Endodermal cell (in vitro differentiated cells): ENCODE measurements around the gene TMEM183A. TPM values are rescaled to one million over a fixed set of nuclear protein-coding genes. Genes with fewer than 3 reads are reported as not detected.

Experiments
- DNase-seq: peaks from one replicate; pipeline ENCODE4 v3.0.0-alpha.2; 2017
- H3K27ac ChIP-seq: 2 replicates; pipeline ENCODE4 v1.5.1; 2013; ENCODE audit warnings: mild to moderate bottlenecking, low read depth, low read length, moderate library complexity
- H3K27me3 ChIP-seq: 2 replicates; pipeline ENCODE4 v1.6.1; 2013; ENCODE audit warnings: mild to moderate bottlenecking, low read length, moderate library complexity; ENCODE audit not compliant: insufficient read depth, control insufficient read depth, poor library complexity, severe bottlenecking
- H3K36me3 ChIP-seq: 2 replicates; pipeline ENCODE4 v1.7.0; 2013; ENCODE audit warnings: mild to moderate bottlenecking, low read length, moderate library complexity; ENCODE audit not compliant: control insufficient read depth, insufficient read depth
- H3K4me1 ChIP-seq: one replicate; pipeline ENCODE4 v1.7.0; 2013; ENCODE audit warnings: low read length; ENCODE audit not compliant: control insufficient read depth, insufficient read depth
- H3K4me3 ChIP-seq: 2 replicates; pipeline ENCODE4 v1.5.1; 2013; ENCODE audit warnings: mild to moderate bottlenecking, low read length, moderate library complexity
- H3K9ac ChIP-seq: 2 replicates; pipeline ENCODE4 v1.6.1; 2013; ENCODE audit warnings: mild to moderate bottlenecking, low read length, moderate library complexity; ENCODE audit not compliant: poor library complexity, severe bottlenecking; ENCODE audit errors: extremely low read depth
- H3K9me3 ChIP-seq: 2 replicates; pipeline ENCODE4 v1.6.1; 2013; ENCODE audit warnings: mild to moderate bottlenecking, low read length, moderate library complexity; ENCODE audit not compliant: control insufficient read depth
- H3K27ac Mint-ChIP-seq: 2 replicates; pipeline ENCODE4 v1.8.0; 2020; ENCODE audit warnings: mixed read lengths
- H3K27me3 Mint-ChIP-seq: 2 replicates; pipeline ENCODE4 v1.8.0; 2021; ENCODE audit warnings: mild to moderate bottlenecking, mixed read lengths; ENCODE audit not compliant: insufficient read depth
- H3K36me3 Mint-ChIP-seq: 2 replicates; pipeline ENCODE4 v1.8.0; 2020; ENCODE audit warnings: low read depth, mixed read lengths
- H3K4me1 Mint-ChIP-seq: 2 replicates; pipeline ENCODE4 v1.8.0; 2020; ENCODE audit warnings: mixed read lengths
- H3K4me3 Mint-ChIP-seq: 2 replicates; pipeline ENCODE4 v1.8.0; 2020; ENCODE audit warnings: mild to moderate bottlenecking, moderate library complexity, mixed read lengths
- H3K9me3 Mint-ChIP-seq: 2 replicates; pipeline ENCODE4 v1.8.0; 2020; ENCODE audit warnings: mild to moderate bottlenecking, mixed read lengths
- CTCF ChIP-seq: fragments of 200-600 bp; sonication (generic); conservative IDR thresholded peaks from 2 replicates; pipeline ENCODE4 v1.5.0; 2021; ENCODE audit warnings: antibody characterized with exemption, mild to moderate bottlenecking
- WGBS, 2 experiments: methylation state at CpG; one replicate each; pipeline versions ENCODE4 v1.1.5 to v1.1.7; 2013; ENCODE audit warnings: missing lambda C conversion rate in 2 of 2, mixed read lengths in 1 of 2; ENCODE audit not compliant: insufficient coverage in 1 of 2, insufficient read length in 1 of 2; 5-methylcytosine and 5-hydroxymethylcytosine counted together
- total RNA-seq, 2 donors: library from RNA; stranded (reverse); fragmentation: NEBNext Ultra II Directional in 1 of 2; extraction: Animal tissue kit (Norgen Biotek cat#: 25700) in 1 of 2; gene quantifications; 2 replicates in 1 of 2; 3 replicates in 1 of 2; pipeline ENCODE4 v1.2.1, GENCODE V29; 2021

Gene TMEM183A
- total RNA-seq, 2 donors from 2014 or later, result 88.9 to 89.7 TPM

DNA sequence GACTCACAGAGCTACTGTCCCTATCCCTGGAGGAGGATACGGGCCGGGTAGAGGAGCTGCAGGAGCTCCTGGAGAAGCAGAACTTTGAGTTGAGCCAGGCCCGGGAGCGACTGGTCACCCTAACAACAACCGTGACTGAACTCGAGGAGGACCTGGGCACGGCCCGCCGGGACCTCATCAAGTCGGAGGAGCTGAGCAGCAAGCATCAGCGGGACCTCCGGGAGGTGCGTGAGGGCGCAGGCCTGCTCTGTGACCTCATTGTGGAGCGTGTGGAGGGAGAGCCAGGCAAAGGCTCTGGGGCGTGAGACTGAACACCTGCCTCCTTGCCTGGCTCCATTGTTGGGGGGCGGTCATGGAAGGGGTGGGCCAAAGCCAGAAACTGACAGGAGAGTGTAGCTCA, 38.2 kb downstream of the TMEM183A start:
- Mint-ChIP-seq H3K9me3 (no peaks in the 10 kb centered on the region), H3K27ac (no peak overlapping the region), H3K4me3 (no peak overlapping the region), H3K36me3 (no peaks in the 10 kb centered on the region), H3K27me3 (peaks cover 2% of the 10 kb centered on the region), H3K4me1 (peaks cover 35% of the 10 kb centered on the region)
- 93 to 99% methylated on average over 14 to 17 of the region's 17 CpGs for WGBS, 2 experiments
- no peak for DNase-seq
- no peak for TF ChIP-seq CTCF
- H3K9ac ChIP-seq, result no peak overlapping the region
- no peaks in the 10 kb centered on the region for H3K27me3 ChIP-seq
- H3K27ac ChIP-seq, result no peak overlapping the region
- no peak overlapping the region for H3K4me3 ChIP-seq
- peaks cover 15% of the 10 kb centered on the region for H3K4me1 ChIP-seq
- no peaks in the 10 kb centered on the region for H3K36me3 ChIP-seq
- H3K9me3 ChIP-seq, result no peaks in the 10 kb centered on the region

GRCh38 chr1:203045821-203046594, 38.8 kb downstream of the TMEM183A start:
- peaks cover 29% of the 10 kb centered on the region for H3K4me1 Mint-ChIP-seq
- Histone ChIP-seq H3K9ac (no peak overlapping the region), H3K27me3 (no peaks in the 10 kb centered on the region), H3K27ac (no peak overlapping the region), H3K9me3 (no peaks in the 10 kb centered on the region), H3K4me1 (peaks cover 12% of the 10 kb centered on the region), H3K4me3 (no peak overlapping the region), H3K36me3 (no peaks in the 10 kb centered on the region)
- 95 to 96% methylated on average over 13 to 16 of the region's 16 CpGs for WGBS, 2 experiments
- no peaks in the 10 kb centered on the region for H3K36me3 Mint-ChIP-seq
- no peak overlapping the region for H3K27ac Mint-ChIP-seq
- H3K9me3 Mint-ChIP-seq, result no peaks in the 10 kb centered on the region
- TF ChIP-seq CTCF, result no peak
- DNase-seq, result no peak
- H3K27me3 Mint-ChIP-seq, result peaks cover 2% of the 10 kb centered on the region
- H3K4me3 Mint-ChIP-seq, result no peak overlapping the region

DNA sequence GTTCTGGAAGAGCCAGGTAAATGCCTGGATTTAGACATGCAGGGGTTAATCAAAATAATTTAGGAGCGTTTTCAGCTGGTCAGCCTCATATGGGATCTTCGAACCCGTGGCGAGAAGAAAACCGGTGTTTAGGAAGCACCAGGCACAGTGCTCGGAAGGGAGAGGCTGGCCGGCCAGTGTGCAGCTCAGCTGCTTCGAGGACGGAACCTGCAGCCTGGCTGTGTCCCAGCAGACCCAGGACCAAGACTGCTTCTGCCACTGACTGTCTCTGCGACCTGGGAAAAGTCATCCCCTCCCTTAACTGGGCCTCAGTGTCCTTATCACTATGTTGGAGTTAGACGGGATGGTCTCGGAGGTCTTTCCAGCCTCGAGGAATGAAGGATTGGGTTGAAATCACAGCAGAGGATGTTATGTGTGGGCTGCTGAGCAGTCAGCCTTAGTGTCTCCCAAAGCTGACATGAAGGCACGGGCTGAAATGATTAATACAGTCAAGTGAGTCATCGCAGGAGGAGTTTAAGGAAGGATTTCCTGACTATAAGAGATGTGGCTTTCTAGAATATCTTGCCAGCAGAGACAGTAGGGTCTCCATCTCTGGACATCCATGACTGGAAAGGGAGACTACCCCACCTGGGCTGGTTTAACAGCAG, 39.9 kb downstream of the TMEM183A start:
- 92 to 94% methylated on average over 15 of the region's 15 CpGs for WGBS, 2 experiments
- H3K4me3 Mint-ChIP-seq, result no peak overlapping the region
- no peak for DNase-seq
- no peaks in the 10 kb centered on the region for H3K36me3 Mint-ChIP-seq
- H3K27me3 Mint-ChIP-seq, result peaks cover 2% of the 10 kb centered on the region
- H3K27ac Mint-ChIP-seq, result no peak overlapping the region
- H3K4me3 ChIP-seq, result no peak overlapping the region
- H3K9me3 ChIP-seq, result no peaks in the 10 kb centered on the region
- H3K27me3 ChIP-seq, result no peaks in the 10 kb centered on the region
- H3K9me3 Mint-ChIP-seq, result no peaks in the 10 kb centered on the region
- H3K4me1 Mint-ChIP-seq, result peaks cover 21% of the 10 kb centered on the region
- no peaks in the 10 kb centered on the region for H3K36me3 ChIP-seq
- H3K4me1 ChIP-seq, result peaks cover 12% of the 10 kb centered on the region
- no peak for TF ChIP-seq CTCF
- H3K27ac ChIP-seq, result no peak overlapping the region
- no peak overlapping the region for H3K9ac ChIP-seq
